Glutamatergic neuron (in vitro differentiated cells): ENCODE data around the gene IL2RA. TPM values are rescaled to one million over a fixed set of nuclear protein-coding genes. Genes with fewer than 3 reads are reported as not detected.

Source experiments
- DNase-seq: peaks from one replicate; pipeline ENCODE4 v3.0.0; 2022
- H3K27ac Mint-ChIP-seq: one replicate; pipeline ENCODE4 v1.8.0; 2020; ENCODE audit warnings: mild to moderate bottlenecking, mixed read lengths, inconsistent platforms; ENCODE audit not compliant: unreplicated experiment
- H3K27me3 Mint-ChIP-seq: one replicate; pipeline ENCODE4 v1.8.0; 2020; ENCODE audit warnings: mild to moderate bottlenecking, moderate library complexity, mixed read lengths, inconsistent platforms; ENCODE audit not compliant: unreplicated experiment
- H3K36me3 Mint-ChIP-seq: one replicate; pipeline ENCODE4 v1.8.0; 2020; ENCODE audit warnings: mild to moderate bottlenecking, mixed read lengths, inconsistent platforms; ENCODE audit not compliant: unreplicated experiment
- H3K4me1 Mint-ChIP-seq: one replicate; pipeline ENCODE4 v1.8.0; 2020; ENCODE audit warnings: mild to moderate bottlenecking, low read depth, mixed read lengths, inconsistent platforms; ENCODE audit not compliant: unreplicated experiment
- H3K4me3 Mint-ChIP-seq: one replicate; pipeline ENCODE4 v1.8.0; 2020; ENCODE audit warnings: mild to moderate bottlenecking, mixed read lengths, inconsistent platforms; ENCODE audit not compliant: unreplicated experiment
- H3K9me3 Mint-ChIP-seq: one replicate; pipeline ENCODE4 v1.8.0; 2020; ENCODE audit warnings: mild to moderate bottlenecking, moderate library complexity, mixed read lengths, inconsistent platforms; ENCODE audit not compliant: unreplicated experiment
- total RNA-seq: library from RNA; stranded (reverse); fragmentation: NEBNext Ultra II Directional; extraction: Animal tissue kit (Norgen Biotek cat#: 25700); gene quantifications from one replicate; pipeline ENCODE4 v1.2.1, GENCODE V29; 2021; ENCODE audit not compliant: unreplicated experiment
- TF ChIP-seq, protein P1 (sequence below): fragments of 200-600 bp; sonication (generic); IDR thresholded peaks from one replicate; pipeline ENCODE4 v1.5.0; 2021; ENCODE audit not compliant: partially characterized antibody, unreplicated experiment

The IL2RA gene
- total RNA-seq, 1 donor from 2014 or later: not detected

DNA sequence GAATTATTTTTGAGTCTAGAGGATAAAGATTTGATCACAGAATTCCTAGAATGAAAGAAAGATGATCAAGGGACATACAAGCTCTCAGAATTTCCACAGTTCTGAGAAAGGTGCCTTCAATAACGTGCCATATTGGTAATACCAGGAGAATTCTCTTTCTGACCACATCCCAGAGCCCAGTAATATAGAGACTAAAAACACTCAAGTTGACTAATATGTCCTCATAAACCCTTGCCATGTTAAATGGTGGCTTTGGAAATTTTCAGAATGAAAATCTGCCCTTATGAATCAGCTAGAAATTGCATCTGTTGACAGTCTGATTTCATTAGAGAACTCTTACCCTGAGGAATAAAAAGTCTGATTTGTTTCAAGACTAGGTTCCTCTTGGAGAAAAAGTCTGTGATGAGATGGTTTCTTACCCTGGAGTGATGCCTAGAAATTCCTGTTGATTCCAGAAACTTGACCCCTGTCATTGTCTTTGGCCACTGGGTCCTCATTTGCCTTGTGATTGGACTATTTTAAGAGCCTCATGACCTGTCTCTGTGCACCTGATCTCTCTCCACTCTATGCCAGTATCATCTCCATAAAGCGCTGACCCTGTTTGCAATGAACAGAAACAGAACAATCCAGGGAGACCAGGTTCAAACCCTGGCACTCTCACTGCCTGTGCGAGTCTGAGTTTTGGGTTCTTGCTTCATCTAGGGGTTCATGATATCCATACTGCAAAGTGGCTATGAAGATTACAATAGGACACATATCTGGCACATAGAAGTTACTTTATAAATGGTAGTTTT, 3.3 kb downstream of the IL2RA start:
- peaks cover 2% of the 10 kb centered on the region for H3K4me1 Mint-ChIP-seq
- peaks cover 2% of the 10 kb centered on the region for H3K27me3 Mint-ChIP-seq
- H3K9me3 Mint-ChIP-seq: peaks cover 2% of the 10 kb centered on the region
- no peaks in the 10 kb centered on the region for H3K36me3 Mint-ChIP-seq
- no peak overlapping the region for H3K4me3 Mint-ChIP-seq
- no peak for DNase-seq
- H3K27ac Mint-ChIP-seq: no peak overlapping the region
- TF ChIP-seq, protein P1, sequence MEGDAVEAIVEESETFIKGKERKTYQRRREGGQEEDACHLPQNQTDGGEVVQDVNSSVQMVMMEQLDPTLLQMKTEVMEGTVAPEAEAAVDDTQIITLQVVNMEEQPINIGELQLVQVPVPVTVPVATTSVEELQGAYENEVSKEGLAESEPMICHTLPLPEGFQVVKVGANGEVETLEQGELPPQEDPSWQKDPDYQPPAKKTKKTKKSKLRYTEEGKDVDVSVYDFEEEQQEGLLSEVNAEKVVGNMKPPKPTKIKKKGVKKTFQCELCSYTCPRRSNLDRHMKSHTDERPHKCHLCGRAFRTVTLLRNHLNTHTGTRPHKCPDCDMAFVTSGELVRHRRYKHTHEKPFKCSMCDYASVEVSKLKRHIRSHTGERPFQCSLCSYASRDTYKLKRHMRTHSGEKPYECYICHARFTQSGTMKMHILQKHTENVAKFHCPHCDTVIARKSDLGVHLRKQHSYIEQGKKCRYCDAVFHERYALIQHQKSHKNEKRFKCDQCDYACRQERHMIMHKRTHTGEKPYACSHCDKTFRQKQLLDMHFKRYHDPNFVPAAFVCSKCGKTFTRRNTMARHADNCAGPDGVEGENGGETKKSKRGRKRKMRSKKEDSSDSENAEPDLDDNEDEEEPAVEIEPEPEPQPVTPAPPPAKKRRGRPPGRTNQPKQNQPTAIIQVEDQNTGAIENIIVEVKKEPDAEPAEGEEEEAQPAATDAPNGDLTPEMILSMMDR: no peak

DNA sequence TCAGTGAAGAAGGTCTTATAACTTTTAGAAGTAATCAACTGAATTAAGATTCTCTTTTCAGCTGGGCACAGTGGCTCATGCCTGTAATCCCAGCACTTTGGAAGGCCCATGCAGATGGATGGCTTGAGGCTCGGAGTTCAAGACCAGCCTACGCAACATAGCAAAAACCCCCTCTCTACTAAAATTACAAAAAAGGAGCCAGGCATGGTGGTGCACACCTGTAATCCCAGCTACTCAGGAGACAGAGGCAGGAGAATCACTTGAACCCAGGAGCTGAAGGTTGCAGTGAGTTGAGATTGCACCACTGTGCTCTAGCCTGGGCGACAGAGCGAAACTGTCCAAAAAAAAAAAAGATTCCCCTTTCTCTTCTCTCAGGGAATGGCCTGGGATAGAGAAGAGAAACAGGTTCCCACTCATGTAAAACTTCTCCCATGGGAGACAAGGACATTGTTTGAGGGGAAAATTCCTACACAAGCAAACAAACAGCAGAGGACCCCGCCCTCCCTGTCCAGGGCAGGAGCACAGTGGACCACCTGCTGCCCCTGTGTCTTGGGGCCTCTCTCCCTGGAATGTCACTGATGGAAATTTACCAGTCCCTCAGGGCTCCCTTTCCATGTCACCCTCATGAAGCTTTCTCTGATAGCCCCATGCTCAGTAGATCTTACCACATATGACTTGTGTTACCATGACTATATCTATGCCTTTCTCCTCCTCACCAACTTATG, 5.6 kb downstream of the IL2RA start:
- Mint-ChIP-seq H3K27ac (no peak overlapping the region), H3K9me3 (peaks cover 2% of the 10 kb centered on the region), H3K4me3 (no peak overlapping the region), H3K36me3 (no peaks in the 10 kb centered on the region), H3K27me3 (peaks cover 2% of the 10 kb centered on the region), H3K4me1 (peaks cover 2% of the 10 kb centered on the region)
- TF ChIP-seq, protein P1: no peak
- no peak for DNase-seq

- Mint-ChIP-seq H3K27ac (no peak overlapping the region), H3K27me3 (peaks cover 2% of the 10 kb centered on the region), H3K4me1 (peaks cover 2% of the 10 kb centered on the region), H3K9me3 (peaks cover 2% of the 10 kb centered on the region), H3K4me3 (no peak overlapping the region), H3K36me3 (no peaks in the 10 kb centered on the region)
- DNase-seq: no peak
- TF ChIP-seq, protein P1: no peak
These were observed 6.2 kb downstream of the IL2RA start for GRCh38 chr10:6055929-6056328.

DNA sequence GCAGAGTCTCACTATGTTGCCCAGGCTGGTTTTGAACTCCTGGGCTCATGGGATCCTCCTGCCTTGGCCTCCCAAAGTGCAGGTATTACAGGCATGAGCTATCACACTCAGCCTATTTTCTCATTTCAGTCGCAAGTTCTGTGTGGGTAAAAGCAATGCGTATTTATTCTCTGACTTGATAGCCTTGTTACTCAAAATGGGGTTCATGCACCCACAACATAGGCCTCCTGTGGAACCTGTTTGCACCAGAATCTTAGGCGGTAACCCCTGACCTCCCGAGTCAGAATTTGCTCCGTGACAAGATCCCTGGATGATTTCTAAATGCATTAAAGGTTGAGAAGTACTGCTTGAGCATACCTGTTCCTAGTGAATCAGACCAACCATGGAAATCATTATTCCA, 7.3 kb downstream of the IL2RA start:
- TF ChIP-seq, protein P1: no peak
- Mint-ChIP-seq H3K27ac (no peak overlapping the region), H3K4me1 (peaks cover 2% of the 10 kb centered on the region), H3K36me3 (no peaks in the 10 kb centered on the region), H3K9me3 (peaks cover 2% of the 10 kb centered on the region), H3K4me3 (no peak overlapping the region), H3K27me3 (peaks cover 5% of the 10 kb centered on the region)
- DNase-seq: no peak
